Stimulated activated CD4-positive, alpha-beta T cell treated with anti-CD3 and anti-CD28 coated beads, Interleukin-15, amount 100 ng/mL, for 24 hours (primary cell): ENCODE measurements around the gene SUSD6.
A peak's percentile ranks its signal among the peaks of the same experiment; 100 is the strongest.
"Not testable (repeated sequence)": the region's sequence is repeated elsewhere in the genome, so short reads cannot be mapped to it uniquely, and the experiment has no call there.

Experiments
- DNase-seq: peaks from one replicate; pipeline ENCODE4 v3.0.0-alpha.2; 2020

Gene SUSD6

GRCh38 chr14:69593018-69593677, 18.2 kb upstream of the SUSD6 start:
- no peak for DNase-seq

- no peak for DNase-seq
These were observed 16.6 kb upstream of the SUSD6 start for GRCh38 chr14:69594846-69595245.

GRCh38 chr14:69595336-69595735, 16.1 kb upstream of the SUSD6 start:
- no peak for DNase-seq

- not testable (repeated sequence) for DNase-seq
These were observed 12.0 kb upstream of the SUSD6 start for GRCh38 chr14:69599431-69599830.

GRCh38 chr14:69600304-69600891, 11.0 kb upstream of the SUSD6 start:
- DNase-seq: no peak

GRCh38 chr14:69605738-69606137, 5.7 kb upstream of the SUSD6 start:
- no peak for DNase-seq

GRCh38 chr14:69606258-69607184, 4.9 kb upstream of the SUSD6 start:
- DNase-seq: no peak

GRCh38 chr14:69610020-69610873, 1.1 kb upstream of the SUSD6 start:
- no peak for DNase-seq

GRCh38 chr14:69610874-69611171, 573 bp upstream of the SUSD6 start:
- no peak for DNase-seq

GRCh38 chr14:69612014-69612782, 802 bp downstream of the SUSD6 start:
- DNase-seq: peak; percentile 57

GRCh38 chr14:69612783-69613130, 1.4 kb downstream of the SUSD6 start:
- no peak for DNase-seq

GRCh38 chr14:69613312-69614073, 2.1 kb downstream of the SUSD6 start:
- DNase-seq: no peak

GRCh38 chr14:69614592-69614991, 3.2 kb downstream of the SUSD6 start:
- DNase-seq: no peak

GRCh38 chr14:69615121-69615495, 3.7 kb downstream of the SUSD6 start:
- DNase-seq: no peak

GRCh38 chr14:69615496-69616407, 4.4 kb downstream of the SUSD6 start:
- peak; percentile 50 for DNase-seq

- DNase-seq: no peak
These were observed 5.0 kb downstream of the SUSD6 start for GRCh38 chr14:69616408-69616773.

GRCh38 chr14:69617796-69618195, 6.4 kb downstream of the SUSD6 start:
- DNase-seq: no peak

GRCh38 chr14:69619012-69619411, 7.6 kb downstream of the SUSD6 start:
- no peak for DNase-seq

- DNase-seq: peak; percentile 44
These were observed 8.8 kb downstream of the SUSD6 start for GRCh38 chr14:69620211-69620611.

- no peak for DNase-seq
These were observed 9.6 kb downstream of the SUSD6 start for GRCh38 chr14:69620981-69621380.

- no peak for DNase-seq
These were observed 12.7 kb downstream of the SUSD6 start for GRCh38 chr14:69624136-69624535.
